DMS114 treated with DMSO at 0.1 percent for 48 hours (cell line): Measurements from ENCODE around the gene CTDP1.

ENCODE experiments used
- DNase-seq: peaks from one replicate; lab custom pipeline; 2025; ENCODE audit not compliant: unreplicated experiment; lab: John Stamatoyannopoulos, UW

CTDP1 gene

DNA sequence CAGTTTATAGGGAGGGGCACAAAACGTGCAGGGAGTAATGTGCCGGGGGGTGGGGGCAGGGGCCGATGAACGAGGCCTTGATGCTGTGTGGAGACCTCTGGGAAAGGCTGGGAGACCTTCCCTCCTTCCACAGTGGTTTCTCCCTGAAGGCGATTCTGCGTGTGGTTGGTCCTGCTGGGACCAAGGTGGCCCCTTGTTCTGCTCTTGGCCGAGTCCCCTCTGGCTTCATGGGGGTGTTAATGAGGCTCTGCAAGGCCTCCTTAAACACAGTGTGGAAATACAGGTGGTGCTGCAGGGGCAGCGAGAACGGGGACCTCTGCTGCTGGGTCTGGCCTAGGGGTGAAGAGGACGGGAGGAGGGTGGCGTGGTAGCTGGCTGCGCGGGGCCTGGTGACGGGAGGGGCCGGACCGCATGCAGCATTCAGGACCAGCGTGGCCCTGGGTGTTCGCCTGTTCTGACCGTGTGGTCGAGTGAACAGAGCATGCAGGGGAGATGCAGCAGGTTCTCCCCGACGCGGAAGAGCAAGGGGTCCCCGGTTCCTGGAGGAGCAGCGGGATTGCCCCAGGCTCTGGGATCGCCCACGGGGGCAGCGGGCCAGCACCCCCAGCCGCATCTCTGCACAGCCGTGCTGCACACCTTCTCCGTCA lies 76.0 kb downstream of the CTDP1 start:
- no peak for DNase-seq

DNA sequence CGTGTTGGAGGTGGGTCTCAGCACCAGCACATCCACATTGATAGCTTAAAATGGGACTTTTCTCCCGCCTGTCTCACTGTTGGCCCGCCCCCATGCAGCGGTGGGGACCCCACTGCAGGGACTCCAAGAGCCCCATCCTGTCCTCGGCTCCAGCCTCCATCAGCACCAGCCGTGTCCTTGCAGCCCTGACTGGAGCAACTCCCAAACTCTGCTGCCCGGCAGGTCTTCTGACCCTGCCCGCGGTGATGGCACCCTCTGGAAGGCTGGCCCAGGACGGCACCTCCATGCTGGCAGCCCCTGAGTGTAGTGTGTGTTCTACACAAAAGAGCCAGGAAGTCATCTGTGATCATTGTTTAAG lies 76.5 kb downstream of the CTDP1 start:
- DNase-seq, result no peak

DNA sequence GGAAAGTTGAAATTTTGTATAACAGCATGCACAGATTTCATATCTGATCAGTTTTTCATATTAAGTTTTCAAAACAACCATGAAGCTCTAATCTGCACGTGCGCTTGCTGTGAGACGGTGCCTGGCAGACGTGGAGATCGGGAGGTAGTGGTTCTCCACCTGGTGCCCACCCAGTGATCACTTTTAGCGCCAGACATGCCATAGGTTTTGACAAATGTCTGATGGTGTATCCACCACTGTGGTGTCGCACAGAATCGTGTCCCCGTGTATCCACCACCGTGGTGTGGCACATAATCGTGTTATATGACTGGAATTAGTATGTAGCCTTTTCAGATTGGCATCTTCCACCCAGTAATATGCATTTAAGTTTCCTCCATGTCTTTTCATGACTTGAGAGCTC lies 77.2 kb downstream of the CTDP1 start:
- DNase-seq, result no peak

DNA sequence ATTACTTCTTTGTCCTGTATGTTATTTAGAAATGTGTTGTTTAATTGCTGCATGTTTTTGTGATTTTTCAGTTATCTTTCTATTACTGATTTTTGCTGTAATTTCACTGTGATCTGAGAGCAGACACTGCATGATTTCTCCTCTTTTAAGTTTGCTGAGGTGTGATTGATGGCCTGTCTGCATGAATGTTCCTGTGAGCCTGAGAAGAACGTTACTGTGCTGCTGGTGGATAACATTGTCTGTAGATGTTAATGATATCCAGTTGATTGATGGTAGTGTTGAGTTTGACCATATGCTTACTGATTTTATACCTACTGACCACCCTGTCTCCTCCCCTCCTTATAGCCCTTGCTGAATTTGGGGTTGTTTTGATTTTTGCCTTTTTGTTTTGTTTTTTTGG lies 80.7 kb downstream of the CTDP1 start:
- no peak for DNase-seq

DNA sequence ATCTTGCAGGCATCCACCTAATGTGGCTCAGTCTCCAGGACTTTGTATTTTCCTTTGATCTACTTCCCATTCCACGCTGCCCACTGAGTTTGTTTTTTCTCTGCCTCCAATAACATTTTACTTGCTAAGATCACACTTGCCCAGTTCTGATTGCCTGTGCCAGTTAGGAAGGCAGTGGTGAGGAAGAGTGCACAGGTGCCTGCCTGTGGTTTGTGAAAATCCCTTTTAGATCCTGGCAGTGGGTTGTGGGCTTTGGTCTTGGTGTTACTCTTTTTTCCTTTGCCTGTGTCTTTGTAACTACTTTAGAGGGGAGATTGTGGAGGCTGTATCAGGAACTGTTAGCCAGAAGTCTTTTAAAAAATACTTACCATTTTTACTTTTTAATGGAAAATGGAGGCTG lies 81.3 kb downstream of the CTDP1 start:
- DNase-seq, result no peak

DNA sequence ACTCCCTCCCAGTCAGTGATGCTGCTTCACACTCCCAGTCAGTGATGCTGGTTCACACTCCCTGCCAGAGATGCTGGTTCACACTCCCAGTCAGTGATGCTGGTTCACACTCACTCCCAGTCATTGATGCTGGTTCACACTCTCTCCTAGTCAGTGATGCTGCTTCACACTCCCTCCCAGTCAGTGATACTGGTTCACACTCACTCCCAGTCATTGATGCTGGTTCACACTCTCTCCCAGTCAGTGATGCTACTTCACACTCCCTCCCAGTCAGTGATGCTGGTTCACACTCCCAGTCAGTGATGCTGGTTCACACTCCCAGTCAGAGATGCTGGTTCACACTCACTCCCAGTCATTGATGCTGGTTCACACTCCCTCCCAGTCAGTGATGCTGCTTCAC lies 83.8 kb downstream of the CTDP1 start:
- no peak for DNase-seq

DNA sequence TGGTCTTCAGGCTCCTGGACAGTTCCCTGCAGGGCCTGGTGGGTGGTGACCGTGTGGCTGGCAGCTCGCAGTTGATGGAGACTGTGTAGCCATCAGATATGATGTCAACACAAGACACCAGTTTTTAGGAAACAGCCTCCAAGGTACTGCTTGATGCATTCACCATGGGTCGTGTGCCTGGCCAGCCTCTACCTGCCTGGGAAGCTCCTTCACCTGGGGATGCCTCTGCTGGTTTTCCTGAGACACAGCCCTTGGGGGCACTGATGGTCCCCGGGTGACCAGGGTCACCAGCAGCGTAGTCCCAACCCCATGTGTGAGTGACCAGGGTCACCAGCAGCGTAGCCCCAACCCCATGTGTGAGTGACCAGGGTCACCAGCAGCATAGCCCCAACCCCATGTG lies 84.5 kb downstream of the CTDP1 start:
- no peak for DNase-seq

DNA sequence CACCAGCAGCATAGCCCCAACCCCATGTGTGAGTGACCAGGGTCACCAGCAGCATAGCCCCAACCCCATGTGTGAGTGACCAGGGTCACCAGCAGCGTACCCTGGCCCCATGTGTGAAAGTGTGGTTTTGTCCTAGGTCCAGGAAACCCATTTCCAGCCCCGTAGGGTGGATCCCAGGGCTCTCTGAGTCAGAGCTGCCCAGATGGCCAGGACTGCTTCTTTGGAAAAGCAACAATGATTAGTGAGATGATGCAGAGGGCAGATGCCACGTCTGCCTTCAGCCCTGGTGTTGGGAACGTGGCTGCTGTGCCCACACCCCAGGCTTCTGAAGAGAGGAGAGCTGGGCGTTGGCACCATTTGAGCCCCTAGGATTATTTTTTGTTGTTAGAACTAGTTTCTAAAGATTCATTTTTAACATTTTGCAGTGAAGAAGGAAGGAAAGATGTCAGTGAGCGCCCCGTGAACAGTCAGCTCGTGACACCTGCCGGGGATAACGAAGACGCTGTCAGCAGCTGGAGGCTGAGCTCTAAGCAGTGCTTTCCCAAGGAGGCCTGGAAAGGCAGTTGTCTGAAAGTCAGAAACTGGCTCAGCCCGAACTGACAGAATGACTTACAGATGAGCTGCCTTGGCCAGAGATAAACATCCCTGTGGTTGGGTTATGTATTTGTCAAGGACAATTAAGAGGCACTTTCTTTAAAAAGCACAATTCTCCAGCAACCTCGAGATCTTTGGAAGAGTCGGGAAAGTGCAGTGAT lies 86.1 kb downstream of the CTDP1 start:
- DNase-seq, result no peak

DNA sequence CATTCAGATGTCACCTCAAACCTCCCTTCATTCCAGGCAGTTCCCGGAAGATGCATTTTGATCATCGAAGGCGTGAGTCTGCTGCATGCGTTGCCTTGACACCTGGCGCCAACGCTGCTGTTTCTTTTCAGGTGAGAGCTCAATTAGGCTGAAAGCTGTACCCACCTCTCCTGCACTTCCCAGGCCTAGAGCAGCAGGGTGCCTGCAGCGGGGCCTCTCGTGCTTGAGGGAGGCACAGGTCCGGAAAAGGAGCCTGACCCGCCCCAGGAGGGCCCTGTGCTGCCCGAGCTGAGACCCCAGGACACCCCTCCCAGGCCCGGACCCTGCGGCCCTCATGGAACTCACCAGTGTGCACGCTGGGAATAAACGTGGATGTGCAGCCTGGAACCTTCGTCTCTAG lies 86.7 kb downstream of the CTDP1 start:
- no peak for DNase-seq

DNA sequence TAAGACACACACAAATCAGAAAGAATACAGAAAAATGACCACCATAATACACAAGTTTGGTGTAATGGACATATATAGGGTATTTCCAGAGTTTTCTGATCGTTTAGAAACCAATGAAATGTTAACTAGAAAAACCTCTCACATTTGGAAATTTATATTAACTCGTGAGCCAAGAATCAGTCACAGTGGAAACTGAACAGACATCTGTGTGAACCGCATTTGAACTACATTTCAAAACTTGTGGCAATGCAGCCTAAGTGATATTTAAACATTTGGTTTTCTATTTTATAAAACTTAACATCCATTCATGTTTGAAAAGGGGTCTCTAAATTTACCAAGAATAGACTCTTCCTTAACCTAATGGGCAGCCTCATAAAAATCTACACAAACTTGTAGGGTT lies 89.1 kb downstream of the CTDP1 start:
- DNase-seq, result no peak

DNA sequence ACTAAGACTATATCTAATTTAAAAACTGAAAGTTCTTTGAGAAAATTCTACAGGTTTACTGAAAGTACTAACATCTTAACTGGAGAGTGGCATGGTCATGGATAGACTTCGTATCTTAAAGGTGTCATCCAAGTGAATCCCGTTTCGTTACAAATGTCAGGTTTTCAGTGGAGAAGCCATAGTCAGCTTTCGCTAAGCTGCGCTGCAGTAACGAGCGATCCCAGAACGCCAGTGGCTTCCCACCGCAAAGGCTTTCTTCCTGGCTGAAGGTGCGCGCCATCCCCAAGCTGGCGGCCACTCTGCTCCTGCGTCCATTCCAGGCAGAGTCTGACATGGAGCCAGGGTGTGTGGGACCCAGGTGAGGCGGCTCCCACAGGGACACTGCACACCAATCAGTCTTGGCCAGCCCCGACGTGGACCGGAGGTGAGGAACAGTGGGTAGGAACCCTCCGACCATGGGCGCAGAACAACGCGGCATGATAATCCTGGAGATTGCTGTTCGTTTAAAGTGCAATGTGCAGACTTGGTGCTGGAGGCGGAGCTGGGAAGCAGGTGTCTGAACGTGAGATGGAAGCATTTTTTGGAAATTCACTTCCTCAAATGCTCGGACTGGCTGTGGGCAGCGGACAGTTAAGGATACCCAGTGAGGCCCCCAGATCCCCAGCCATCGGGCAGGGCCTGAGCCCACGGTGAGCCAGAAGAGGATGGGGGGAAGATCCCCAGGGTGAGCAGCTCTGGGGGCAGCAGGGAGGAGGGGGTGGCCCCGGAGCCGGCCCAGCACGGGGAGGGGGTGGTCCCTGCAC lies 90.3 kb downstream of the CTDP1 start:
- no peak for DNase-seq

DNA sequence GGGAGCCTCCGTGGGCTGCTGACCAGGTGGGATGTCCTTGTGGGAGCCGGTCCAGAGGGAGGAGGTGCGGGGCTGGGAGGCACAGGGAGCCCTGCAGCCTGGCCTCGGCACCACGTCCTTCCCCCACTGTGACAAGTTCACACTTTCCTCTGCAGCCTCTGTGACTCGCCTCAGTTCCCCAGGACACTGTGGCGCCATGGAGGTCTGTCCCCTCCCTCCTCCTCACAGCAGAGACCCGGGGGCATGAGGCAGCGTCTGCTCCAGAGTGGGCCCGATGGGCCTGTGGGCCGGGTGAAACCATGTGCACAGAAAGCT lies 90.9 kb downstream of the CTDP1 start:
- no peak for DNase-seq

DNA sequence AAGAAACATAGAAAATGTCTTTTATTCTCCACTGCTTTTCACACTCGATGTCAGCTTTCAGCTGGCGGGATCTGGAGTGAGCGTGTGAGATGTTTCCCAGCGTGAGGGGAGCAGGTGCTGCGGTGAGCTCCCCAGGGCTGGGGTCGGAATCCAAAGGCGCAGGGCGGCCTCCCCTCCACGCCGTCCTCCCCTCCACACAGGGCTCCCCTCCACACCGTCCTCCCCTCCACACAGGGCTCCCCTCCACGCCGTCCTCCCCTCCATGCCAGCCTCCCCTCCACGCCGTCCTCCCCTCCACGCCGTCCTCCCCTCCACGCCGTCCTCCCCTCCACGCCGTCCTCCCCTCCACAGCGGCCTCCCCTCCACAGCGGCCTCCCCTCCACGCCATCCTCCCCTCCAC lies 91.2 kb downstream of the CTDP1 start:
- DNase-seq, result no peak

DNA sequence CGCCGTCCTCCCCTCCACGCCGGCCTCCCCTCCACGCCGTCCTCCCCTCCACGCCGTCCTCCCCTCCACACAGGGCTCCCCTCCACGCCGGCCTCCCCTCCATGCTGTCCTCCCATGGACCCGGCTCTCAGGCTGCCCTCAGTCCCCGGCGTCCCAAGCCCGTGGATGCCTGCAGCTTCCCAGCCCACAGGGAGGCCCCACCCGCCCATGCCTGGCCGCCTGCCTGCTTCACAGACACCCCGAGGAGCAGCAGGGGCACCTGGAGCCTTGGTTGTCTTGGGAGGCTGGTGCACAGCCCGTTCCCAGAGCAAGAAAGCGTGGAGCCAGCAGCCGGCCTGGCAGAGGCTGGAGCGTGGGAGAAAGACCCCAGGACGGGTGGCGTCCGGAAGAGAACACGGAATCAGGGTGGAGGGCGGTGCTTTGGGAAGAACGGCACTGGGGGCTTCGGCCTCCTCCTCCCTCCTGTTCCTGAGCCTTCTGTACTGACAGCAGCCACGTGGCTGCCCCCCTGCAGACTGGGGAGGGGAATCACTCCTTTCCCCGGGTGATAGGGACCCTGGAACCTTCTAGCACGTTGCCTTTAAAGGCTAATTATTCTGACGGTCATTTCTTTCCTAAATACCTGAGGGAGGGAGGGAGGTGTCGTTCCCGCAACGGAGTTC lies 92.0 kb downstream of the CTDP1 start:
- no peak for DNase-seq

DNA sequence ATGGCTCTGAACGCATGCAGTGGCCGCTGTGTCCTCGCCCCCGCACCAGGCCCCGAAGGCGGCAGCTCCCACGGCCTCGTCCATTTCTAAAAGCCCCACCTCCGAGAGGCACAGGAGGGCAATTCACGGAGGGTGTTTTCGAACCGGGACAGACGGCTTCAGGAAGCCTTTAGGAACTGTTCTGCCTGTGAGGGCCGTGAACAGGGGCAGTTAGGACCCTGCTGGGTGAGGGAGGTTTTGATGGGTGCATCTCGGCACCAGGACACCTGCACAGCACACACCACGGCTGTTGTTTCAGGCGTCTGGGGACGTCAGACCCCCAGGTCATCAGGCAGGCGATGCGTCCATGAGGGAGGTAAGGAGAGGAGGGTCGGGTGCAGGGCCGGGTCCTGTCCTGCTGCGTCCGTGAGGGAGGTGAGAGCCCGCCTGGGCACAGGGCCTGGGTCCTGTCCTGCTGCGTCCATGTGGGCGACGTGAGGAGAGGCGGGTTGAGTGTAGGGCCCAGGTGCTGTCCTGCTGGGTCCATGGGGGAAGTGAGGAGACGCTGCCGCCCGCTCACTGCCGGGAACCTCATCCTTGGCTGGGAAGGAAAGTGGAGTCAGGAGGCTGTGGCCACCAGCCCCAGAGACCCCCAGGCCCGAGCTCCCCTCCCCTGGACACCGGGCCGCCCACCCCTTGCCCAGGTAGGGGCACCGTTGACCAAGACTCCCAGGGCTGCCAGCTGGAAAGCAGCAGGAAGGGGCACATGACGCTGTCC lies 92.7 kb downstream of the CTDP1 start:
- DNase-seq, result no peak

DNA sequence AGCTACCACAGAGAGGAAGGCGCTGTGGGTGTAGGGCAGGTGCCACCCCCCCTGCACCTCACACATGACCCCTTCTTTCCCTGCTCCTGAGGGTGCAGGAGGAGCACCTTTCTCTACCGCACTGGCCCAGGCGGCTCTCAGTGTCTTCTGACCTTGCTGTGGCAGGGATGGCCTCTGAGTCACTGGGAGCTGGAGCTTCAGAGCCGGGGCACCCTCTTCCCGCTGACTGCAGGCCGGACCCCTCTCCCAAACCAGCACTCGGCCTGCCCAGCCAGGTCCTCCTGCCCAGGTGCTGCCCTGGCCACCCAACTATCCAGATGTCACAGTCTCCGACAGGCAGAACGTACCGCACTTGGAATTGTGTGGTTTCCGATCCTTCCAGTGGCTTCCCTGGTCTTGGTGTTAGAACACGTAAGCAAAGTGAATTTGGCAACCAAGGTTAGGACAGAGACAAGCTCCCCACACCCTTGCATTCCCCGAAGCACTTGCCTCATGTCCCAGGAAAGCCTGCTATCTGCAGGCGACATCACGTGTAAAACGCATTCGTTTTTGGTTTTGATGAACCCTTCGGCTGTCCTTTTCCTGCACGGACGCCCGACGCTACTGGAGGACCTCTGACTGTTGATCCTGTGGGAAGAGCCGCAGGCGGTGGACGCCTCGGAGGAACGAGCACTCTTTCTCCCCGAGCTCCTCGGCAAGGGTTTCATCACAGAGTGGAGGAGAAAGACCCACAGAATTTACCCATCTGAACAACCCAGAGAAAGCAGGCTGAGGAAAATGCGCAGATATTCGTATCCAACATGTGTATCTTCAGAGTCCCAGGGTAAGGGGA lies 93.5 kb downstream of the CTDP1 start:
- no peak for DNase-seq

DNA sequence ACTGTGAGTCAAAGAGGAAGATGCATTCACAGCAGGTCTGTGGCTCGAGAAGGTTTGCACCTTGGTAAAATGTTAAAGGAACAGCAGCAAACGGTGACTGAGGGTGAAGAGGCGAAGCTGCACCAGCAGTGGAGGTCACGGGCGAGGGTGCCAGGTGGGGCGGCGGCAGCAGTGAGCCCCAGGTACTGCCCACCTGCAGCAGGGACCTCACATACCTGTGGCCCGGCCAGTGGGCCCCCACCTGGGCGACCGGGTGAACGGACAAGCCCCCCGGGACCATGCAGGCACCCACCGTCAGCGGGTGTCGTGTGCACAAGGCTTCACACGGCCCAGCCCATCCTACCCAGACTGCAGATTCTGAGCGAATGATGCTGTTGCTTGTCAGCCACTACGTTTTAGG lies 94.5 kb downstream of the CTDP1 start:
- no peak for DNase-seq

DNA sequence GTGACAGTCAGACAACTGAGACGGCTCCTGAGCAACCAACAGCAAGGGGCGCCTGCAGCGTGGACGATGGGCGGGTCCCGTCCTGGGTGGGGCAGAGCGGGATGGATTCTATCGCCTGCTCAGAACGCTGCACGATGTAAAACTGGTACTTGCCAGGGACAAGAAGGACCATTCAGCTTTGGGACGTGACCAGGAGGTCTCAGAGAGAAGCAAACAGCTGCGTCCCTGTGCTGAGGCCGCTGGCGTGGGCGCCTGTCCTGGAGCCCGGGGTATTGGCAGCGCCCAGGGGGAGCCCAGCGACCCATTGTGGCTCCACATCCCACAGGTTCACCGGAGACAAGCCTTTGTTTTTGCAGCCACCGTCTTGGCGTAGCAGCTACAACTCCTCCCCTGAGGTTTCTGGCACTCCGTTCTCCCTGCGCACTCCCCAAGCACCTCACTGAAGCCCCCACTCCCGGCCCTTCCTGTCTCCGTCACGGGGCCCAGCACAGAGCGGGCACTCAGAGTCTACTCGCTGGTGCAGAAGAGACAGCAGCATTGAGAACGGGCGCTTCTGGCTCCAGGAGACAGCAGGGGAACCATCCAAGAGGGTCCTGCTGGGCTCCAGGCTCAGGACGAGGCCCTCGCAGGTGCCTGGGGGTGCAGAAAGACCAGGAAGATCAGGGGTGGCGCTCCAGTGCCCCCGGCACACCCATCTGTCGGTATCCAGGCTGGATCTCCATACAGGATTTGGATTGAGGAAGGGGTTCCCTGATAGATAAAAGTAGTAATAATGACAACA lies 96.0 kb downstream of the CTDP1 start:
- no peak for DNase-seq

DNA sequence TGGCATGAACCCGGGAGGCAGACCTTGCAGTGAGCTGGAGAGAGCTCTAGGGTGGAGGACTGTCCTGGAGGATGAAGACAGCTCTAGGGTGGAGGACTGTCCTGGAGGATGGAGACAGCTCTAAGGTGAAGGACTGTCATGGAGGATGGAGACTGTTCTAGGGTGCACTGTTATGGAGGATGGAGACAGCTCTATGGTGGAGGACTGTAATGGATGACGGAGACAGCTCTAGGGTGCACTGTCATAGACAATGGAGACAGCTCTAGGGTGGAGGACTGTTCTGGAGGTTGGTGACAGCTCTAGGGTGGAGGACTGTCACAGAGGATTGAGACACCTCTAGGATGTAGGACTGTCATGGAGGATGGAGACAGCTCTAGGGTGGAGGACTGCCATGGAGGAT lies 97.1 kb downstream of the CTDP1 start:
- no peak for DNase-seq
